Activated CD4-positive, CD25-positive, alpha-beta regulatory T cell treated with anti-CD3 and anti-CD28 coated beads, Interleukin-2, amount 50 U/mL, for 16 hours (primary cell): ENCODE measurements around the gene PROM2.
"Not testable (repeated sequence)": the region's sequence is repeated elsewhere in the genome, so short reads cannot be mapped to it uniquely, and the experiment has no call there.

Source experiments
- DNase-seq: peaks from one replicate; pipeline ENCODE4 v3.0.0-alpha.2; 2020; ENCODE audit warnings: low read depth, low spot score

PROM2 gene

GRCh38 chr2:95274291-95275150 lies at the start of gene PROM2:
PROM2 (plus strand) TSS chr2:95274449; CDS start chr2:95274586, 137 bp downstream.
- no peak for DNase-seq

GRCh38 chr2:95225658-95226057 lies 48.6 kb upstream of the PROM2 start:
- DNase-seq, result no peak

GRCh38 chr2:95231723-95232122 lies 42.5 kb upstream of the PROM2 start:
- no peak for DNase-seq

GRCh38 chr2:95232232-95232631 lies 42.0 kb upstream of the PROM2 start:
- no peak for DNase-seq

GRCh38 chr2:95234286-95234785 lies 39.9 kb upstream of the PROM2 start:
- DNase-seq, result no peak

- DNase-seq, result no peak
Measured at GRCh38 chr2:95234816-95235215, 39.4 kb upstream of the PROM2 start.

- DNase-seq, result no peak
Measured at GRCh38 chr2:95238131-95238530, 36.1 kb upstream of the PROM2 start.

- DNase-seq, result no peak
Measured at GRCh38 chr2:95240091-95240490, 34.2 kb upstream of the PROM2 start.

- DNase-seq, result no peak
Measured at GRCh38 chr2:95240556-95240955, 33.7 kb upstream of the PROM2 start.

- not testable (repeated sequence) for DNase-seq
Measured at GRCh38 chr2:95242084-95242483, 32.2 kb upstream of the PROM2 start.

GRCh38 chr2:95258271-95258670 lies 16.0 kb upstream of the PROM2 start:
- DNase-seq, result no peak

GRCh38 chr2:95260028-95261023 lies 13.9 kb upstream of the PROM2 start:
- DNase-seq, result no peak

GRCh38 chr2:95261602-95262001 lies 12.6 kb upstream of the PROM2 start:
- no peak for DNase-seq

- DNase-seq, result no peak
Measured at GRCh38 chr2:95262896-95263542, 11.2 kb upstream of the PROM2 start.

GRCh38 chr2:95264624-95265023 lies 9.6 kb upstream of the PROM2 start:
- no peak for DNase-seq

GRCh38 chr2:95265182-95265581 lies 9.1 kb upstream of the PROM2 start:
- no peak for DNase-seq

- DNase-seq, result no peak
Measured at GRCh38 chr2:95266781-95267430, 7.3 kb upstream of the PROM2 start.

GRCh38 chr2:95267458-95268210 lies 6.6 kb upstream of the PROM2 start:
- no peak for DNase-seq

GRCh38 chr2:95268211-95269035 lies 5.8 kb upstream of the PROM2 start:
- no peak for DNase-seq
